GM23248 (cell line): ENCODE results near the gene OSBPL7.

Experiments used
- EZH2 ChIP-seq: fragments of 200-600 bp; sonication (generic); IDR thresholded peaks from 2 replicates; pipeline ENCODE4 v1.6.1; 2018; ENCODE audit warnings: antibody characterized with exemption, mild to moderate bottlenecking; ENCODE audit not compliant: insufficient read depth, poor library complexity, severe bottlenecking
- EZH2phosphoT487 ChIP-seq: fragments of 200-600 bp; sonication (generic); IDR thresholded peaks from 2 replicates; pipeline ENCODE4 v1.6.1; 2018; ENCODE audit warnings: antibody characterized with exemption, moderate library complexity, mild to moderate bottlenecking, low read depth; ENCODE audit not compliant: insufficient read depth

DNA sequence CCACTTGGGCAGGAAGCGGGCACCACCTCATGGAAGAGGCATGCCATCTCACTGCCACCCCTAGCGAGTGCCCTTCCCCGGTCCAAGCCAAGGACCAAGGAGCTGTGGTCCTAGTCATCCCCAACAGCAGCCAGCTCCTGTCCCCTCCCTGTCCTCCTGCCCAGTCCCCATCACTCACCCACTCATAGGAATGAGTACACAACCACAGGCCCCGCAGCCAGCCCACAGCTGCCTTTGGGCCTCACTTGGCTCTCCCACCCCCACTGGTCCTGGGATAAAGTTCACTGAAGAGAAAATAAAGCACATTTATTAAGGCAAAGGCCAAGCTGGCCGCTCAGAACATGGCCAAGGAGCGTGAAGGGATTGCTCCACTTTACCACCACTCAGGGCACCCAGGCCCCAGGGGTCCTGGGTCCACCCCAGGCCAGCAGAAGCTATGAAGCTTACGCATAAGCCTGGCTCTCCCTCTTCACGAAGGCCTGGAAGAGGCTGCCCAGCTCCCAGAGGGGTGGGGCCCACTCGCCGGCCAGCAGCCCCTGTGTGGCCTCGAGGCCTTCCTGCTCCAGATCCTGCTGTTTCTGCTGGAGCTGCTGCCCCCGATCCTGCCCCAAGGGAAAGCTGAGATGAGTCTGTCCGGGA, 15.9 kb upstream of the OSBPL7 start:
- TF ChIP-seq EZH2phosphoT487 (no peak), EZH2 (no peak)
